ENCODE results near the gene PPARD. TPM values are rescaled to one million over a fixed set of nuclear protein-coding genes. Genes with fewer than 3 reads are reported as not detected.

Gene PPARD
- total and polyA plus RNA-seq, 2 of the 13 experiments (the other 11 are each of a cell fraction or from before 2014, with no cell fraction given) = 6.1 to 13.3 TPM

DNA sequence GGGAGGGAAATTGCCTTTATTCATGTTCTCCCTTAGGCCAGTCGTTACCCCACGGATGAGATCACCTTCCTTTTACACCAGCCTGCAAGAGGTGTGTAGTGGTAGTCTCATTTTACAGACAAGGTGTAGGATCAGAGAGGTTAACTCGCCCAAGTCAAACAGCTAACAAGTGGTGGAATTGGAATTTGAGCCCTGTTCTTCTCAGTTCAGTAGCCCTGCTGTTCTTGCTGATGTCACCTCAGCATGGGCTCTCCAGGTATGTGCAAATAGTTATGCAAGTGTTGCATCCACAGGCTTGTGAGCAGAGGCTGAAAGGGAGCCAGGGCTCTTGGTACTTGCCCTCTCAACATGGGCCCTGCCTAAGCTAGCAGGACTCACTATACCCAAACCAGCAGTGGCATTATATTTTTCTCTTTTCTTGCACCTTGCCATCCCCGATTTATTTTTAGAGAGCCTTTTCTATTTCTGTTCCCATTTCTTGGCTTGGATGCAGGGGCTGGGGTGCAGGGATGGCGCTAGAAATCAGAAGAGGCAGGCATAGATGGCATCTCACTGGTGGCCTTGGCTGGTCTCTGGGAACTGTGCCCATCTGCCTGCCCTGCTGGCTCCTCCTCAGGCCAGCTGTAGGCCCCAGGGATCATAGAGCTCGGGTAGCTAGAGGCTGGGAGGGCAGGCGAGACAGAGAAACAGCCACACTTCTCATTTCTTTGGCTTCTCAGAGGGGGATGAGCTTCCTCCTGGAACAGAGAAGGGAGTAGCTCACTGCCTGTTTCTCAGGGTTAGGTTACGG lies 18.2 kb downstream of the PPARD start (continued):
- TF ChIP-seq, protein P1, sequence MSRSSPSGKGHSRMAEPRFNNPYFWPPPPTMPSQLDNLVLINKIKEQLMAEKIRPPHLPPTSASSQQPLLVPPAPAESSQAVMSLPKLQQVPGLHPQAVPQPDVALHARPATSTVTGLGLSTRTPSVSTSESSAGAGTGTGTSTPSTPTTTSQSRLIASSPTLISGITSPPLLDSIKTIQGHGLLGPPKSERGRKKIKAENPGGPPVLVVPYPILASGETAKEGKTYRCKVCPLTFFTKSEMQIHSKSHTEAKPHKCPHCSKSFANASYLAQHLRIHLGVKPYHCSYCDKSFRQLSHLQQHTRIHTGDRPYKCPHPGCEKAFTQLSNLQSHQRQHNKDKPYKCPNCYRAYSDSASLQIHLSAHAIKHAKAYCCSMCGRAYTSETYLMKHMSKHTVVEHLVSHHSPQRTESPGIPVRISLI (CRISPR knock-in tag; IDR thresholded peaks at IDR 0.05; ENCODE audit: borderline replicate concordance) = no peak; the same call in 1 of the 2 replicates
- TF ChIP-seq GZF1 (CRISPR knock-in tag; IDR thresholded peaks at IDR 0.05) (no peak), THYN1 (CRISPR knock-in tag; IDR thresholded peaks at IDR 0.05; ENCODE audit: borderline replicate concordance, low read depth) (no peak), KLF16 (CRISPR knock-in tag; IDR thresholded peaks at IDR 0.05) (peak in 1 of 2 experiments; percentile 65; a peak in 2 of 4 replicates), KAT7 (CRISPR knock-in tag; IDR thresholded peaks at IDR 0.05; ENCODE audit: borderline replicate concordance) (no peak), MLLT10 (CRISPR knock-in tag; IDR thresholded peaks at IDR 0.05) (no peak), HNRNPK (IDR thresholded peaks at IDR 0.05; ENCODE audit: low read depth, low read length, poor library complexity, severe bottlenecking) (no peak), SRSF4 (IDR thresholded peaks at IDR 0.05; ENCODE audit: low read depth, low read length, poor library complexity, severe bottlenecking) (no peak), EED (CRISPR knock-in tag; IDR thresholded peaks at IDR 0.05) (no peak), SRSF9 (IDR thresholded peaks at IDR 0.05; ENCODE audit: borderline replicate concordance, insufficient read depth, low read depth, low read length, poor library complexity, severe bottlenecking) (no peak), TOPORS (CRISPR knock-in tag; IDR thresholded peaks at IDR 0.05) (no peak), ZNF367 (CRISPR knock-in tag; IDR thresholded peaks at IDR 0.05; ENCODE audit: borderline replicate concordance) (no peak), JUND (CRISPR knock-in tag; IDR thresholded peaks at IDR 0.05) (no peak), ZNF878 (CRISPR knock-in tag; IDR thresholded peaks at IDR 0.05) (no peak), KMT2B (CRISPR knock-in tag; IDR thresholded peaks at IDR 0.05) (no peak; the same call in 1 of the 2 replicates), MAZ (IDR thresholded peaks at IDR 0.05; ENCODE audit: borderline replicate concordance, low read depth, low read length) (peak; percentile 64; the same call in 1 of the 2 replicates), MAZ (CRISPR knock-in tag; IDR thresholded peaks at IDR 0.05; ENCODE audit: low read depth) (no peak), ZFP62 (CRISPR knock-in tag; IDR thresholded peaks at IDR 0.05) (no peak), ZFP36 (IDR thresholded peaks at IDR 0.05; ENCODE audit: borderline replicate concordance, low read depth, low read length, partially characterized antibody) (peak; percentile 95), ZFP36L2 (CRISPR knock-in tag; IDR thresholded peaks at IDR 0.05) (no peak), CBX5 (CRISPR knock-in tag; IDR thresholded peaks at IDR 0.05; ENCODE audit: borderline replicate concordance) (peak; percentile 96), HNRNPLL (IDR thresholded peaks at IDR 0.05; ENCODE audit: low read depth, low read length, poor library complexity, severe bottlenecking) (no peak)
- TF ChIP-seq, protein P2, sequence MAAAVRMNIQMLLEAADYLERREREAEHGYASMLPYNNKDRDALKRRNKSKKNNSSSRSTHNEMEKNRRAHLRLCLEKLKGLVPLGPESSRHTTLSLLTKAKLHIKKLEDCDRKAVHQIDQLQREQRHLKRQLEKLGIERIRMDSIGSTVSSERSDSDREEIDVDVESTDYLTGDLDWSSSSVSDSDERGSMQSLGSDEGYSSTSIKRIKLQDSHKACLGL (CRISPR knock-in tag; IDR thresholded peaks at IDR 0.05) = no peak
- TF ChIP-seq, protein P3, sequence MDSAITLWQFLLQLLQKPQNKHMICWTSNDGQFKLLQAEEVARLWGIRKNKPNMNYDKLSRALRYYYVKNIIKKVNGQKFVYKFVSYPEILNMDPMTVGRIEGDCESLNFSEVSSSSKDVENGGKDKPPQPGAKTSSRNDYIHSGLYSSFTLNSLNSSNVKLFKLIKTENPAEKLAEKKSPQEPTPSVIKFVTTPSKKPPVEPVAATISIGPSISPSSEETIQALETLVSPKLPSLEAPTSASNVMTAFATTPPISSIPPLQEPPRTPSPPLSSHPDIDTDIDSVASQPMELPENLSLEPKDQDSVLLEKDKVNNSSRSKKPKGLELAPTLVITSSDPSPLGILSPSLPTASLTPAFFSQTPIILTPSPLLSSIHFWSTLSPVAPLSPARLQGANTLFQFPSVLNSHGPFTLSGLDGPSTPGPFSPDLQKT (CRISPR knock-in tag; IDR thresholded peaks at IDR 0.05; ENCODE audit: borderline replicate concordance) = no peak
- TF ChIP-seq, protein P4, sequence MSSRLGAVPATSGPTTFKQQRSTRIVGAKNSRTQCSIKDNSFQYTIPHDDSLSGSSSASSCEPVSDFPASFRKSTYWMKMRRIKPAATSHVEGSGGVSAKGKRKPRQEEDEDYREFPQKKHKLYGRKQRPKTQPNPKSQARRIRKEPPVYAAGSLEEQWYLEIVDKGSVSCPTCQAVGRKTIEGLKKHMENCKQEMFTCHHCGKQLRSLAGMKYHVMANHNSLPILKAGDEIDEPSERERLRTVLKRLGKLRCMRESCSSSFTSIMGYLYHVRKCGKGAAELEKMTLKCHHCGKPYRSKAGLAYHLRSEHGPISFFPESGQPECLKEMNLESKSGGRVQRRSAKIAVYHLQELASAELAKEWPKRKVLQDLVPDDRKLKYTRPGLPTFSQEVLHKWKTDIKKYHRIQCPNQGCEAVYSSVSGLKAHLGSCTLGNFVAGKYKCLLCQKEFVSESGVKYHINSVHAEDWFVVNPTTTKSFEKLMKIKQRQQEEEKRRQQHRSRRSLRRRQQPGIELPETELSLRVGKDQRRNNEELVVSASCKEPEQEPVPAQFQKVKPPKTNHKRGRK (CRISPR knock-in tag; IDR thresholded peaks at IDR 0.05) = no peak

Data from HepG2 (cell line).